AG09319 (cell line): ENCODE measurements around the gene TEX101.
"Not testable (repeated sequence)": the region's sequence is repeated elsewhere in the genome, so short reads cannot be mapped to it uniquely, and the experiment has no call there.

Experiments used
- DNase-seq: peaks from one replicate; pipeline ENCODE4 v3.0.0-alpha.2; 2010; ENCODE audit warnings: low read depth; ENCODE audit errors: extremely low read depth
- CTCF ChIP-seq: IDR thresholded peaks from 2 replicates; pipeline ENCODE4 v1.5.1; 2011; ENCODE audit warnings: low read depth, mild to moderate bottlenecking, inconsistent platforms, low read length, moderate library complexity

TEX101 gene, protein sequence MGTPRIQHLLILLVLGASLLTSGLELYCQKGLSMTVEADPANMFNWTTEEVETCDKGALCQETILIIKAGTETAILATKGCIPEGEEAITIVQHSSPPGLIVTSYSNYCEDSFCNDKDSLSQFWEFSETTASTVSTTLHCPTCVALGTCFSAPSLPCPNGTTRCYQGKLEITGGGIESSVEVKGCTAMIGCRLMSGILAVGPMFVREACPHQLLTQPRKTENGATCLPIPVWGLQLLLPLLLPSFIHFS

GRCh38 chr19:43414554-43414953 lies at the start of gene TEX101:
TSS of gene TEX101 (plus strand) at chr19:43414890. CDS start at chr19:43415920, 1,030 bp downstream.
- no peak for DNase-seq
- TF ChIP-seq CTCF: no peak

GRCh38 chr19:43365677-43366076 lies 49.0 kb upstream of the TEX101 start:
- DNase-seq: not testable (repeated sequence)

GRCh38 chr19:43367822-43368221 lies 46.9 kb upstream of the TEX101 start:
- TF ChIP-seq CTCF: no peak
- DNase-seq: no peak

GRCh38 chr19:43368897-43369296 lies 45.8 kb upstream of the TEX101 start:
- not testable (repeated sequence) for DNase-seq

GRCh38 chr19:43371909-43372308 lies 42.8 kb upstream of the TEX101 start:
- DNase-seq: no peak
- TF ChIP-seq CTCF: no peak

DNA sequence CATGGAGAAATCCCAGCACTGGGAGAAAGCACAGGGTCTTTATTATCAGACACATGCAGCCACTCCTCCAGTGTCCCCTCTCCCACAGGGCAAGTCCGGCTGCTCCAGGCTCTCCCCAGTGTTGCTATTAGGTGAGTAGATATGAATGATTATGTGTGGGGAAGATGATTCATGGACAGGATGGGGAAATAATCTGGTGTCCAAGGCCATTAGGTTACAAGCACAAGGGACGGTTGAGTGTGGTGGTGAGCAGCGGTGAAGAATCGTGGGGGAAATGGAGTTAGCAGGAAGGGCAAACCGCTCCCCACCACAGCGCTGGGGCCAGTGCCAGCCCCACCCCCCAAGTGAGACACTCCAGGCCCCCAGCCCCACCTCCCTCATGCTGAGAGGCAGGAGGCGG lies 42.2 kb upstream of the TEX101 start:
- DNase-seq: no peak
- TF ChIP-seq CTCF: no peak

DNA sequence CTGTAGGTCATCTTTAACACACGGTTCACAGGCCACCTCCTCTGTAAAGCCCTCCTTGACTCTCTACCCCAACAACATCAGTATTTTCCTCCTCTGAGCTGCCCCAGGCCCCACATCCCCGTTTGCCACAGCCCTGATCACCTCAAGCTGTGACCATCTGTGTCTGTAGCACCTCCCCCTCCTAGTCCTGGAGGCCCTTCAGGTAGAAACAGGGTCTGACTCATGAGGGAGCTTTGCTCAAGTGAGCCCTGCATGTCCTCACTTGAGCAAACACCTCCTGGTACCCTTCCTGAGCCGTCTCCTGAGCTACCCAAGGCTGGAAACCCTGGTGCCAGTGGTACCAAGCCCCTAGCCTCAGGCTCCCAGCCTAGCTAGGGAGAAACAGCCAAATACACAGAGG lies 37.1 kb upstream of the TEX101 start:
- DNase-seq: not testable (repeated sequence)

- TF ChIP-seq CTCF: no peak
- no peak for DNase-seq
These were observed 34.7 kb upstream of the TEX101 start for GRCh38 chr19:43380008-43380407.

DNA sequence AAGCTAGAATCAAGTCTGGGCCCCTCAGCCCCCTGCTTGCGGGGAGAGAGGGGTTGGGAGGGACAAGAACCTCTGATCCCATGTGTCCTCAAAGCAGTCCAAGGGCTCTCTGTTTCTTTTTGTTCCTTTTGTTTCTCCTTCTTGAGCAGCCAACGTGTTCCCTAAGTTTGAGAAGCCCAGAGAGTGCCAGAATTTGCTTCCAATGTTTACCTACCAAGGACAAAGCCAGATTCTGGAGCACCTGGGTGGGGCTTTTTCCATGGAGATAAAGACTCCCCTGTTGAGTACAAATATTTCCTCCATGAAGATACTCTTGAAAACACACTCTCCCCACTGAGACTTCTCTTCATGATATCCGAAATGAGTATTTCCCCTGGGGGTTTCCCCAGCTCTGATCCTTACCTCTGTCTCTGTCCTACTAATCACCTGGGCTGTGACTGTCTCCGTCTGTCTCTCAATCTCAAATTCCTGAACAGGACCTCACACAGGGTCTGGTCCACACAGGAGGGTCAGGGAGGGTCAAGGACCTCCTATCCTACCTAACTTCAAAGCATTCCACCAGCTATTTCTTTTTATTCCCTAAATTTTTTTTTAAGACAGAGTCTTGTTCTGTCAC lies 33.8 kb upstream of the TEX101 start:
- no peak for DNase-seq
- no peak for TF ChIP-seq CTCF

DNA sequence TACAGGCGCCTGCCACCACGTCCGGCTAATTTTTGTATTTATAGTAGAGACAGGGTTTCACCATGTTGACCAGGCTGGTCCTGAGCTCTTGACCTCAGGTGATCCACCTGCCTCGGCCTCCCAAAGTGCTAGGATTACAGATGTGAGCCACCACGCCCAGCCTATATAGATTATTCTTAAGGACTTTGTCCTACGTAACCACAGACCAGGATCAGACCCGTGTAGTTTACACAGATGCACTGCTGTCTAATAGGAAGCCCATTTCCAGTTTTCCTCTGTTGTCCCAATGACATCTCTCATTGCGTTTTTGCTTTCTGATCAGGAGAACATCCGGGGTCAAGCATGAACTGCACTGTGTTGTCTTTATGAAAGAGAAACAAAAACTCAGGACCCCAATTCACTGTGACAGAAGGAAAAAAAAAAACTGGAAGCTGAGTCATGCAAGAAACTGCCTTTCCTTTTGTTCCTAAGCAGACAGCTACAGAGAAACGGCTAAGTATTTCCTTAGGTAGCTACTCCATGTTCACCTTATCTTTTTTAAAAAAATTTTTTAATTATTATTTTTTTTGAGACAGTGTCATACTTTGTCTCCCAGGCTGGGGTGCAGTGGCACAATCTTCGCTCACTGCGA lies 32.0 kb upstream of the TEX101 start:
- not testable (repeated sequence) for DNase-seq

DNA sequence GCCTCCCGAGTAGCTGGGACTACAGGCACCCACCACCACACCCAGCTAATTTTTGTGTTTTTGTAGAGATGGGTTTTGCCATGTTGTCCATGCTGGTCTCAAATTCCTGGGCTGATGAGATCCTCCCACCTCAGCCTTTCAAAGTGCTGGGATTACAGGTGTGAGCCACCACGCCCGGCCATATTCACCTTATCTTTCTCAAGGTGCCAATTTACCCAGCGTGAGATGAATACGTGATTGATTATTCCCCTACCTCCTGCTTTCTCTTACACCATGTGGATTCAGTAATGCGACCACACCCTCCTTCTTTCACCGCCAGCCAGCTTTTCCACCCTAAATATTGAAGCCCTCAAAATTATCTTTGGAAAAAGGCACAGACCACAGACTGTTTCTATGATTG lies 31.4 kb upstream of the TEX101 start:
- not testable (repeated sequence) for DNase-seq

GRCh38 chr19:43383759-43384158 lies 30.9 kb upstream of the TEX101 start:
- DNase-seq: not testable (repeated sequence)
